GM23338 (cell line): ENCODE measurements around the gene S100P.

Source experiments
- CREB1 ChIP-seq: fragments of 250-450 bp; sonication (Bioruptor Pico); IDR thresholded peaks from 2 replicates; pipeline ENCODE4 v1.5.0; 2020; ENCODE audit warnings: low read depth, mild to moderate bottlenecking, moderate library complexity
- CTCF ChIP-seq, 2 experiments: fragments of 200-600 bp in 1 of 2; sonication (generic) in 1 of 2; conservative IDR thresholded peaks; 2 replicates each; pipeline versions ENCODE4 v1.5.1 to v1.6.1; 2016 to 2017; ENCODE audit warnings: antibody characterized with exemption in 2 of 2, low read depth in 2 of 2, mild to moderate bottlenecking in 2 of 2, moderate library complexity in 1 of 2
- EZH2 ChIP-seq: fragments of 200-600 bp; sonication (generic); IDR thresholded peaks from one replicate; pipeline ENCODE4 v1.8.0; 2017; ENCODE audit warnings: antibody characterized with exemption, mild to moderate bottlenecking, low read depth; ENCODE audit not compliant: unreplicated experiment
- EZH2phosphoT487 ChIP-seq: fragments of 200-600 bp; sonication (generic); IDR thresholded peaks from one replicate; pipeline ENCODE4 v1.8.1; 2018; ENCODE audit warnings: antibody characterized with exemption; ENCODE audit not compliant: unreplicated experiment
- POLR2AphosphoS5 ChIP-seq: IDR thresholded peaks from 2 replicates; pipeline ENCODE4 v1.6.1; 2016; ENCODE audit warnings: antibody characterized with exemption, low read depth
- TF ChIP-seq, protein P1 (sequence below): fragments of 250-450 bp; sonication (Bioruptor Pico); IDR thresholded peaks from 2 replicates; pipeline ENCODE4 v1.5.0; 2020; ENCODE audit warnings: mild to moderate bottlenecking, moderate library complexity

- TF ChIP-seq CREB1 (CRISPR knock-in tag) (no peak), EZH2phosphoT487 (no peak), CTCF (conservative IDR thresholded peaks at IDR 0.05; ENCODE audit: low read depth in 2 of 2) (peak; percentile 56 to 64), EZH2 (no peak), POLR2AphosphoS5 (no peak)
- TF ChIP-seq, protein P1, sequence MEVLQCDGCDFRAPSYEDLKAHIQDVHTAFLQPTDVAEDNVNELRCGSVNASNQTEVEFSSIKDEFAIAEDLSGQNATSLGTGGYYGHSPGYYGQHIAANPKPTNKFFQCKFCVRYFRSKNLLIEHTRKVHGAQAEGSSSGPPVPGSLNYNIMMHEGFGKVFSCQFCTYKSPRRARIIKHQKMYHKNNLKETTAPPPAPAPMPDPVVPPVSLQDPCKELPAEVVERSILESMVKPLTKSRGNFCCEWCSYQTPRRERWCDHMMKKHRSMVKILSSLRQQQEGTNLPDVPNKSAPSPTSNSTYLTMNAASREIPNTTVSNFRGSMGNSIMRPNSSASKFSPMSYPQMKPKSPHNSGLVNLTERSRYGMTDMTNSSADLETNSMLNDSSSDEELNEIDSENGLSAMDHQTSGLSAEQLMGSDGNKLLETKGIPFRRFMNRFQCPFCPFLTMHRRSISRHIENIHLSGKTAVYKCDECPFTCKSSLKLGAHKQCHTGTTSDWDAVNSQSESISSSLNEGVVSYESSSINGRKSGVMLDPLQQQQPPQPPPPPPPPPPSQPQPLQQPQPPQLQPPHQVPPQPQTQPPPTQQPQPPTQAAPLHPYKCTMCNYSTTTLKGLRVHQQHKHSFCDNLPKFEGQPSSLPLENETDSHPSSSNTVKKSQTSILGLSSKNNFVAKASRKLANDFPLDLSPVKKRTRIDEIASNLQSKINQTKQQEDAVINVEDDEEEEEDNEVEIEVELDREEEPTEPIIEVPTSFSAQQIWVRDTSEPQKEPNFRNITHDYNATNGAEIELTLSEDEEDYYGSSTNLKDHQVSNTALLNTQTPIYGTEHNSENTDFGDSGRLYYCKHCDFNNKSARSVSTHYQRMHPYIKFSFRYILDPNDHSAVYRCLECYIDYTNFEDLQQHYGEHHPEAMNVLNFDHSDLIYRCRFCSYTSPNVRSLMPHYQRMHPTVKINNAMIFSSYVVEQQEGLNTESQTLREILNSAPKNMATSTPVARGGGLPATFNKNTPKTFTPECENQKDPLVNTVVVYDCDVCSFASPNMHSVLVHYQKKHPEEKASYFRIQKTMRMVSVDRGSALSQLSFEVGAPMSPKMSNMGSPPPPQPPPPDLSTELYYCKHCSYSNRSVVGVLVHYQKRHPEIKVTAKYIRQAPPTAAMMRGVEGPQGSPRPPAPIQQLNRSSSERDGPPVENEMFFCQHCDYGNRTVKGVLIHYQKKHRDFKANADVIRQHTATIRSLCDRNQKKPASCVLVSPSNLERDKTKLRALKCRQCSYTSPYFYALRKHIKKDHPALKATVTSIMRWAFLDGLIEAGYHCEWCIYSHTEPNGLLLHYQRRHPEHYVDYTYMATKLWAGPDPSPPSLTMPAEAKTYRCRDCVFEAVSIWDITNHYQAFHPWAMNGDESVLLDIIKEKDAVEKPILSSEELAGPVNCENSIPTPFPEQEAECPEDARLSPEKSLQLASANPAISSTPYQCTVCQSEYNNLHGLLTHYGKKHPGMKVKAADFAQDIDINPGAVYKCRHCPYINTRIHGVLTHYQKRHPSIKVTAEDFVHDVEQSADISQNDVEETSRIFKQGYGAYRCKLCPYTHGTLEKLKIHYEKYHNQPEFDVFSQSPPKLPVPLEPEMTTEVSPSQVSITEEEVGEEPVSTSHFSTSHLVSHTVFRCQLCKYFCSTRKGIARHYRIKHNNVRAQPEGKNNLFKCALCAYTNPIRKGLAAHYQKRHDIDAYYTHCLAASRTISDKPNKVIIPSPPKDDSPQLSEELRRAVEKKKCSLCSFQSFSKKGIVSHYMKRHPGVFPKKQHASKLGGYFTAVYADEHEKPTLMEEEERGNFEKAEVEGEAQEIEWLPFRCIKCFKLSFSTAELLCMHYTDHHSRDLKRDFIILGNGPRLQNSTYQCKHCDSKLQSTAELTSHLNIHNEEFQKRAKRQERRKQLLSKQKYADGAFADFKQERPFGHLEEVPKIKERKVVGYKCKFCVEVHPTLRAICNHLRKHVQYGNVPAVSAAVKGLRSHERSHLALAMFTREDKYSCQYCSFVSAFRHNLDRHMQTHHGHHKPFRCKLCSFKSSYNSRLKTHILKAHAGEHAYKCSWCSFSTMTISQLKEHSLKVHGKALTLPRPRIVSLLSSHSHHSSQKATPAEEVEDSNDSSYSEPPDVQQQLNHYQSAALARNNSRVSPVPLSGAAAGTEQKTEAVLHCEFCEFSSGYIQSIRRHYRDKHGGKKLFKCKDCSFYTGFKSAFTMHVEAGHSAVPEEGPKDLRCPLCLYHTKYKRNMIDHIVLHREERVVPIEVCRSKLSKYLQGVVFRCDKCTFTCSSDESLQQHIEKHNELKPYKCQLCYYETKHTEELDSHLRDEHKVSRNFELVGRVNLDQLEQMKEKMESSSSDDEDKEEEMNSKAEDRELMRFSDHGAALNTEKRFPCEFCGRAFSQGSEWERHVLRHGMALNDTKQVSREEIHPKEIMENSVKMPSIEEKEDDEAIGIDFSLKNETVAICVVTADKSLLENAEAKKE (CRISPR knock-in tag), result no peak
Observed at GRCh38 chr4:6674500-6675149, 19.1 kb upstream of the S100P start.
